ENCODE data around the gene PDGFA.

The PDGFA gene

DNA sequence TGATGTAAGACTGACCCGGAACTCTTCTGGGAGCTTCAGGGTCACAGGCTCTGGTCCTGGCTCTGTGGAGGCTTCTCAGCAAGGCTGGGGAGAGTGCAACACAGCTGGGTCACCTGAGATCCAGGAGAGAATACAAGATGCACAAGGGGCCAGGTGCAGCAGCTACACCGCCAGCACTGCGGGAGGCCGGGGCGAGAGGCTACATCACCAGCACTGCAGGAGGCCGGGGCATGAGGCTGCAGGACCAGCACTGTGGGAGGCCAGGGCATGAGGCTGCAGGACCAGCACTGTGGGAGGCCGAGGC, 44.3 kb downstream of the PDGFA start:
- no peak for DNase-seq (ENCODE audit: low read depth)
- TF ChIP-seq, protein P1, sequence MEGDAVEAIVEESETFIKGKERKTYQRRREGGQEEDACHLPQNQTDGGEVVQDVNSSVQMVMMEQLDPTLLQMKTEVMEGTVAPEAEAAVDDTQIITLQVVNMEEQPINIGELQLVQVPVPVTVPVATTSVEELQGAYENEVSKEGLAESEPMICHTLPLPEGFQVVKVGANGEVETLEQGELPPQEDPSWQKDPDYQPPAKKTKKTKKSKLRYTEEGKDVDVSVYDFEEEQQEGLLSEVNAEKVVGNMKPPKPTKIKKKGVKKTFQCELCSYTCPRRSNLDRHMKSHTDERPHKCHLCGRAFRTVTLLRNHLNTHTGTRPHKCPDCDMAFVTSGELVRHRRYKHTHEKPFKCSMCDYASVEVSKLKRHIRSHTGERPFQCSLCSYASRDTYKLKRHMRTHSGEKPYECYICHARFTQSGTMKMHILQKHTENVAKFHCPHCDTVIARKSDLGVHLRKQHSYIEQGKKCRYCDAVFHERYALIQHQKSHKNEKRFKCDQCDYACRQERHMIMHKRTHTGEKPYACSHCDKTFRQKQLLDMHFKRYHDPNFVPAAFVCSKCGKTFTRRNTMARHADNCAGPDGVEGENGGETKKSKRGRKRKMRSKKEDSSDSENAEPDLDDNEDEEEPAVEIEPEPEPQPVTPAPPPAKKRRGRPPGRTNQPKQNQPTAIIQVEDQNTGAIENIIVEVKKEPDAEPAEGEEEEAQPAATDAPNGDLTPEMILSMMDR (IDR thresholded peaks at IDR 0.05; ENCODE audit: insufficient read depth, low read depth, low read length, missing control alignments) = no peak
- H3K4me3 ChIP-seq (ENCODE audit: low read length) = no peak overlapping the region

DNA sequence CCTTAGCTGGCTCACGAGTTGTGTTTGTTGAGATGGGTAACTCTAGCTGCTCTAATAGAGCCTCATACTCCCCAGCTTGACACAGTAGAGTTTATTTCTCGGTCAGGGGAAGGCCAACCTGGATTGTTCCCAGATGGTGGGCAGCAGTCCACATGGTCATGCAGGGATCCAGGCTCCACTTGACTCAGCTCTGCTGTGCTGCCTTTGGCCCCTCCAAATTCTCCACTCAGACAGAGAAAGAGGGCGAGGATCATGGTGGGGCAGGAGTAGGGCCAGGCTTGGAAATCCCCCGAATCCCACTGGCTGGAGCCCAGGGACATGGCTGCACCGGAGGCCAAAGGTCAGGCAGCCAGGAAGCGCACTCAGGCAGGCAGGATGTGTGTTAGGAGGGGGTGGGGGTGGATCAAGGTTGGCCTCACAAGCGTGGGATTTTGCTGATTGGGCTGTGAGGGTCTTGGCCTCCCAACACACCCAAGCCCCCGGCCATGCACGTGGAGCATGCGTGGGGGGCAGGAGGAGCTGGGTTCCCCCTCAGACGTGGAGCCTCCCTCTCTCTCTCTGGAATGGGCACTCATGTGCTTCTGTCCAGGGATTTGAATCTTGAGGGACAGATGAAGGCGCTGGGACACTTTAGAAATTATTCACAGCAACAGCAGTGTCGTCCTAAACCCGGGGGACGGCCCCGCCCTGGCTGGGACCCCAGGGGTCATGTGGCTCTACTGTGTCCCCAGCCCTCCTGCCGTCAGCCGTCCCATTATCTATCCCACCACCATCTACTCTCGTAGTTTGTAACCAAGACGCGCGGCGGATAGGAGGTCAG, 44.8 kb downstream of the PDGFA start:
- DNase-seq (ENCODE audit: low read depth) = no peak
- no peak overlapping the region for H3K4me3 ChIP-seq (ENCODE audit: low read length)
- TF ChIP-seq, protein P1 (IDR thresholded peaks at IDR 0.05; ENCODE audit: insufficient read depth, low read depth, low read length, missing control alignments) = no peak

- no peak for DNase-seq (ENCODE audit: low read depth)
- TF ChIP-seq, protein P1 (IDR thresholded peaks at IDR 0.05; ENCODE audit: insufficient read depth, low read depth, low read length, missing control alignments) = no peak
- no peak overlapping the region for H3K4me3 ChIP-seq (ENCODE audit: low read length)
These were observed 45.6 kb downstream of the PDGFA start for GRCh38 chr7:473870-474604.

DNA sequence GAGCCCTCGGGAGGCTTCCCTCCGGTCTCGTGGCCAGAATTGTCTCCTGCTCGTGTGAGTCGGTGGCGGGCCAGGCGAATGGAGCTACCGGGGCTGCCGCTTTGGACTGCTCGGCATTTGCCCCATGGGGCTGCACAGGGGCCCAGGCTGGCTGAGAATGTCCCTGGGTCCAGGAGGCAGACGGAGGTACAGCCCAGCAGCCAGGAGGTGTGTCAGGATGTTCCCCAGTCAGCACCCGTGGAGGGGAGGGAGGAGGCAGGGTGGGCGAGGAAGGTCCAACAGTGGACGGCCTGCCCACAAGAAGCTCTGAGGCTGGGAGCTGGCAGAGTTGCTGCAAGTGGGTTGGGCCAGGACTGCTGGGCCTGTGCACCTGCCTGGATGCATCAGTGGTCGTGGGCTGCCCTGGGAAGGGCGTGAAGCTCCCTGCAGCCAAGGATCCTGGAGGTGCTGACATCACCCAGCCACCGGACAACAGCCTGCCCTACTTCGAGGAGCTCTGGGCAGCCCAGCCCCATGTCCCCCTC, 46.4 kb downstream of the PDGFA start:
- H3K4me3 ChIP-seq (ENCODE audit: low read length) = no peak overlapping the region
- no peak for DNase-seq (ENCODE audit: low read depth)
- TF ChIP-seq, protein P1 (IDR thresholded peaks at IDR 0.05; ENCODE audit: insufficient read depth, low read depth, low read length, missing control alignments) = no peak

DNA sequence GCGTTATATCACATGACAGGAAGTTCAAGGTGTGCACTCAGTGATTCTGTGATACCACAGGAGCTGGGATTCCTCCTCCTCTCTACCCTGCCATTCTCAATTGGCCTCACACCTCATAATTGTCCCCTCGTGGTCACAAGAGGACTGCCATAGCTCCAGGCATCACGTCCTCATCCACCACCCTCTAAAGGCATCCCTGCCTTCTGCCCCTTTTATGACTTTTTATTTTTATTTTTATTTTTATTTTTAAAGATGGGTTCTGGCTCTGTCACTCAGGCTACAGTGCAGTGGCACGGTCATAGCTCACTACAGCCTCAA, 47.0 kb downstream of the PDGFA start:
- TF ChIP-seq, protein P1 (IDR thresholded peaks at IDR 0.05; ENCODE audit: insufficient read depth, low read depth, low read length, missing control alignments) = no peak
- H3K4me3 ChIP-seq (ENCODE audit: low read length) = no peak overlapping the region
- DNase-seq (ENCODE audit: low read depth) = no peak

DNA sequence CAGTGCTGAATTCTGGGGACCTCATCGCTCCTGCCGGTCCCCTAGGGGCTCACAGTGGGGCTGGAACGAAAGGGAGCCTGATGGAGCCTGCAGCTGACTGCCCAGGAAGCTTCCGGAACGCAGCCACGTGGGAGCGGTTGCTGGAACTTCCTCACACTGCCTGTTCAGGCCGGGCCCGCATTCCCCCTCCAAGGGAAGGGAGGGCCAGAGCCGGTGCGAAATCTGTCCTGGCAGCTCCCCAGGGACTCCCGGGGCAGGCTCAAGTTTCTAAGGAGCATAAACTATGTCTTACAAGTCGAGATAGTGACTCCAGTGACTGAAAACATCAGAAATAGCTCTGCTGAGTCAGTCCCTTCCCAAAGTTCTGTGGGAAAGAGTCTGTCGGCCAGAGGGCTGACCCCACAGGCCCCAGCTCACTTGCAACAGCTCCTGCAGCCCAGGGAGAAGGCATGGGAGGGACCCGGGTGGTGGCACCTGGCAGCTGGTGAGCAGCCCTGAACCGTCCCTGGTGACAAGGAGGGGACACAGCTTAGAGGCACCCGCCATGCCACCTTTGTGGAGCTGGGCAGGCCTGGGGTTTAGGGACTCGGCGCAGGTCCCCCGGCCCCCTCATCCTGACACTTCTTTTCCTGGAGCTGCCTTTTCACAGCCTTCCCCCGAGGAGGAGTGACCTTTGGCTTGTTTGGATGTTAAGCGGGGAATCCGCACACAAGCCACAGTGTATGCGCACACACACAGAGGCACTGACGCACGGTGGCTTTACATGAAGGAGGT, 47.6 kb downstream of the PDGFA start:
- H3K4me3 ChIP-seq (ENCODE audit: low read length) = no peak overlapping the region
- peak; percentile 92 for DNase-seq (ENCODE audit: low read depth)
- TF ChIP-seq, protein P1 (IDR thresholded peaks at IDR 0.05; ENCODE audit: insufficient read depth, low read depth, low read length, missing control alignments) = no peak
